ENCODE measurements around the gene KLF7. TPM values are rescaled to one million over a fixed set of nuclear protein-coding genes. Genes with fewer than 3 reads are reported as not detected.
A peak's percentile ranks its signal among the peaks of the same experiment; 100 is the strongest.

Gene KLF7
- total and polyA plus RNA-seq, 7 donors, result 1.1 to 13.5 (median 5.4) TPM

DNA sequence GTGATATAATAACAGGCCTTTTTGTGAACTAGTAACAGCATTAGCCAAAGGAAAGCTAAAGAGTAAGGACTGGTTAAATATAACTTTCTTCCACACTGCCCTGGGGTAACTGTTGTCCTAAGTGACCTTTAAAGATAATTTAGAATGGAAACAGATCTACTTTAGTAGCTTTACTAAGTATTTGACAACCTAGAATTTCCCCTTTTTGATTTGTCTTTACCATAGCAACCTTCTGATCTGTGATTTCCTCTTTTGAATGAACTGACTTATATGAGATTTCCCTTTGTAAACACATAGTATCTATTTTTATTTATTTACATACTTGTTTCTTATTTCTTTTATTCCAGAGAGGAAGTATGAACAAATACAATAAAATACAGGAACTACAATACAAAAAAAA, 10.5 kb upstream of the KLF7 start:
- intact Hi-C loops (cut with DNase I), result no loop called here
- H3K36me3 ChIP-seq (ENCODE audit: insufficient read depth in 1 of 2, low read depth in 1 of 2), result no peaks in the 10 kb centered on the region

DNA sequence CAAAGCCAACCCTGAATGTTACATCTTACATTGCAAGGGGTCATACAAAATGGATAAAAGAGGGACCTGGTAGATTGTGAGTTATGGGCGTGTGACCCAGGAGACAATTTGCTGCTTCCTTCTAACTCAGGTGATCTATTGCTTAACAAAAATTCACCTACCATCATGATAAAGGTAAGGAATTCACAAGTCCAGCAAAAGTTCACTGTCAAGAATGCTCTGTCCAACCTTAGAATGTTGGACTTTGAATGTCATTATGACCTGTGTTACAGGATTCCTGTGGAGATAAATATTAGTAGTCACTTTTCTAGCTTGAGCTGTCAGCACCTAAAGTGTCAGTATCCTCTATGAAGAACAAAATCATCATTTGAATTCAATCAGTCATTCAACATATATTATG, 7.9 kb upstream of the KLF7 start:
- Histone ChIP-seq H3K9me3 (no peaks in the 10 kb centered on the region), H3K27ac (no peak overlapping the region), H3K4me1 (no peaks in the 10 kb centered on the region), H3K36me3 (ENCODE audit: insufficient read depth in 1 of 2, low read depth in 1 of 2) (no peaks in the 10 kb centered on the region), H3K27me3 (ENCODE audit: insufficient read depth in 3 of 3, low read length in 2 of 3) (no peaks in the 10 kb centered on the region), H3K4me3 (no peak overlapping the region)
- DNase-seq, result no peak
- no peak for ATAC-seq
- intact Hi-C loops (cut with DNase I), result no loop called here
- TF ChIP-seq, protein P1, sequence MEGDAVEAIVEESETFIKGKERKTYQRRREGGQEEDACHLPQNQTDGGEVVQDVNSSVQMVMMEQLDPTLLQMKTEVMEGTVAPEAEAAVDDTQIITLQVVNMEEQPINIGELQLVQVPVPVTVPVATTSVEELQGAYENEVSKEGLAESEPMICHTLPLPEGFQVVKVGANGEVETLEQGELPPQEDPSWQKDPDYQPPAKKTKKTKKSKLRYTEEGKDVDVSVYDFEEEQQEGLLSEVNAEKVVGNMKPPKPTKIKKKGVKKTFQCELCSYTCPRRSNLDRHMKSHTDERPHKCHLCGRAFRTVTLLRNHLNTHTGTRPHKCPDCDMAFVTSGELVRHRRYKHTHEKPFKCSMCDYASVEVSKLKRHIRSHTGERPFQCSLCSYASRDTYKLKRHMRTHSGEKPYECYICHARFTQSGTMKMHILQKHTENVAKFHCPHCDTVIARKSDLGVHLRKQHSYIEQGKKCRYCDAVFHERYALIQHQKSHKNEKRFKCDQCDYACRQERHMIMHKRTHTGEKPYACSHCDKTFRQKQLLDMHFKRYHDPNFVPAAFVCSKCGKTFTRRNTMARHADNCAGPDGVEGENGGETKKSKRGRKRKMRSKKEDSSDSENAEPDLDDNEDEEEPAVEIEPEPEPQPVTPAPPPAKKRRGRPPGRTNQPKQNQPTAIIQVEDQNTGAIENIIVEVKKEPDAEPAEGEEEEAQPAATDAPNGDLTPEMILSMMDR (IDR thresholded peaks at IDR 0.05), result no peak
- 97 to 100% (median 98%) methylated on average over 1 of the region's 1 CpG for WGBS, 3 donors

More for the DNA sequence above, 10.5 kb upstream of the KLF7 start:
- no peak for ATAC-seq
- Histone ChIP-seq H3K4me3 (no peak overlapping the region), H3K27me3 (ENCODE audit: insufficient read depth in 3 of 3, low read length in 2 of 3) (no peaks in the 10 kb centered on the region), H3K4me1 (no peaks in the 10 kb centered on the region), H3K27ac (no peak overlapping the region), H3K9me3 (no peaks in the 10 kb centered on the region)
- TF ChIP-seq, protein P1 (IDR thresholded peaks at IDR 0.05), result no peak
- no peak for DNase-seq

DNA sequence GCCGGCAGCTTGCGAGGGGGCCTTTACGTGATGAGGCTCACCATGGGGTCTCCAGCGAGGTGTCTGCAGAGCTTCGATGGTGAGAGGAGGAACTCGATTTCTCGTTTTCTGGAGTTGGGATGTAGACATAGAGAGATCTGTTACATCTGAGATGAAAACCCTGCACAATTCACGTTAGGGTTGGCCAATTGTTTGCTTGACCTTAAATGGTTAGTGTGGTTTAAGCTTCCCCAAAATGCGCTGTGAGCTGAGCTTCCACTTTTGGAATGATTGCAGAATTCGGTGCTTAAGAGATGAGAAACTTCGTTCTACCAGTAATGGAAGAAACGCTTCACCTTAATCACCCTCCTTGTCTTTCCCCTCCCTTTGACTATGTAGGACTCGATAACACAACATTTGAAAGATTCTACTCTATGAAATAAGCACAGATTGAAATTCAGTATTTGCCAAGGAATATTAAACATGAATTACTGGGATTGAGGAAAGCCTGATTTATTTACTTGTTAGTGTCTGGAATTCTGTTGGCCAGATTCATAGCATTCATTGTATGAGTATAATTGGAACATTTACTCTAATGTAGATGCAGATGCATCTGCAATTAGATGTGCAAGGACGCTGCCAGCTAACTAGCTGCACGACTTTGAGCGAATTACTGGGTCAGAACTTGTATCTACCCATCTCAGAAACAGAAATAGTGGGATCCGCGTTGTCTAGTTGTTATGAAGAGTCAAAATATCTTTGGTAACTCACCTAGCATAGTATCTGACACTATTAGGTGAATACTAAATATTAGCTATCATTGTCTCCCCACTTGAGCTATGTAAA, 1.6 kb upstream of the KLF7 start:
- peak overlapping the region; percentile 100 for H3K27ac ChIP-seq
- H3K9me3 ChIP-seq, result no peaks in the 10 kb centered on the region
- H3K36me3 ChIP-seq (ENCODE audit: insufficient read depth in 1 of 2, low read depth in 1 of 2), result no peaks in the 10 kb centered on the region
- TF ChIP-seq, protein P1 (IDR thresholded peaks at IDR 0.05), result no peak
- peaks cover 18% of the 10 kb centered on the region for H3K4me1 ChIP-seq
- H3K4me3 ChIP-seq, result peak overlapping the region; percentile 88
- no peaks in the 10 kb centered on the region for H3K27me3 ChIP-seq (ENCODE audit: insufficient read depth in 3 of 3, low read length in 2 of 3)
- intact Hi-C loops (cut with DNase I), result loop anchor here in 1 of 2 donors (5.0 to 10.0 kb wide), 2 partner anchors 60 to 363 kb away; no protein-coding TSS in a partner anchor
- DNase-seq (no peak), ATAC-seq (no peak)
- WGBS, 3 donors, result 26 to 31% (median 26%) methylated on average over 18 of the region's 18 CpGs

DNA sequence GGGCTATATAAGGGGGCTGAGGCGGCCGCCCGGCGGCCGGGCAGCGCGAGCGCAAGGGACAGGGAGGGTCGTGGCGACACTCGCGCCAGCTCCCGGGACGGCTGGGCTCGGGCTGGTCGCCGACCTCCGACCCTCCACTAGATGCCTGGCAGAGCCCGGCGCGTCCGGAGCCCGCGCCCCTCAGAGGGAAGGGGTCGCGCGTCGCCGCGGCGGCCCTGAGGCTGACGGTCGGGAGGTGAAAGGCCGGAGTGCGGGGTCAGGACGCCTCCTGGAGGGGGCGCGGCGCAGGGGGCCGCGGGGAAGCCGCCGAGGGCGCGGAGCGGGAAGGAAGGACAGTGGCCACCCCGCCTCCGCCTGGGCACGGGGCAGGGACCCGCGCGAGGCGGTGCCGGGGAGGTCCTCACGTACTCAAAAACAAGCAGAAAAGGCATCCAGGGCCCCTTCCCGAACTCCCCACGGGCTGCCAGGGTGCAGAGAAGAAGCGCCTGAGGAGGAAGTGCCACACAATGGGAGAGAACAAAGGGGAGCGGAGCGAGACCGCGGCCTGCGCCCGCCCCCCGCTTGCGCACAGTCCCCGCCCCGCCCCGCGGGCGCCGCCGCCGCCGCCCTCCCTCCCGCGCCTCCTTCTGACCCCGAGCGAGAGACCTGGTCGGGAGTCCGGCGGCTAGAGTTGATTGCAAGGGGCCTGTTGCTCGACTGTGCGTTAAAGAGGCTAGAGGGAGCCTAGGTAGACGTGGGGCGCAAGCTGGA, 776 bp upstream of the KLF7 start:
- WGBS, 3 donors, result 0% methylated on average over 44 to 86 of the region's 86 CpGs
- intact Hi-C loops (cut with DNase I), result loop anchor here in 1 of 2 donors (5.0 to 10.0 kb wide), 2 partner anchors 61 to 362 kb away; no protein-coding TSS in a partner anchor
- TF ChIP-seq, protein P1 (IDR thresholded peaks at IDR 0.05), result no peak
- Histone ChIP-seq H3K4me1 (peaks cover 25% of the 10 kb centered on the region), H3K4me3 (peak overlapping the region; percentile 88), H3K36me3 (ENCODE audit: insufficient read depth in 1 of 2, low read depth in 1 of 2) (no peaks in the 10 kb centered on the region), H3K27ac (peak overlapping the region; percentile 100), H3K9me3 (no peaks in the 10 kb centered on the region), H3K27me3 (ENCODE audit: insufficient read depth in 3 of 3, low read length in 2 of 3) (no peaks in the 10 kb centered on the region)
- DNase-seq (peak; percentile 83 to 89), ATAC-seq (peak; percentile 69 to 73 (median 71))

All from psoas muscle (tissue), 8 donors.